ENCODE measurements around the gene SH3GL2. TPM values are rescaled to one million over a fixed set of nuclear protein-coding genes. Genes with fewer than 3 reads are reported as not detected.

The SH3GL2 gene
- total RNA-seq, 1 experiment from 2014 or later = 1.1 TPM

DNA sequence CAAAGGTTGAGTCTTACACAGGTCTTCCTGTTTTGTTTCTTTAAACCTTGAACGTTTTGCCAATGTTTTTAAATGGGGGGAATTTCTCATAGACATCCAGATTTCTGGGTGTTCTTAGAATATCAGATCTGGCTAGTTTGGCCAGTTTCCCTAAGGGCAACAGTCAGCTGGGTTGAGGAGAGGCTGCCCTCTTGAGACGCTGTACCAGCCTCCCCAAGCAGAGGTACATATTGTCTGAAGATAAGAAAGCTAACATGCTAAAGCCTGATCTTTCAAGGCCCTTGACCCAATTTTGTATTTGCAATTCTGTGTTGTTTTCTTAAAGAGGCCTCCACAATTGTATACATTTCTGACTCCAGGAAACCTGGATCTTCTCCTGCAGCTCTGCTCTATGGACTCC is 21.9 kb upstream of the SH3GL2 start:
- no peak for TF ChIP-seq CTCF (IDR thresholded peaks at IDR 0.05; ENCODE audit: unreplicated experiment)
- no peaks in the 10 kb centered on the region for H3K9me3 Mint-ChIP-seq (ENCODE audit: low read depth, unreplicated experiment)
- CTCF ChIA-PET = interaction anchor here (0.6 kb wide), 1 partner anchor 1219 kb away, joined by 7 read pairs; no protein-coding TSS in a partner anchor
- no peaks in the 10 kb centered on the region for H3K4me1 Mint-ChIP-seq (ENCODE audit: low read depth, unreplicated experiment)
- no peak overlapping the region for H3K27ac Mint-ChIP-seq (ENCODE audit: unreplicated experiment)
- no peak overlapping the region for H3K4me3 Mint-ChIP-seq (ENCODE audit: low read depth, unreplicated experiment)
- no TSS peak for BruUV-seq (replicated peaks)
- H3K36me3 Mint-ChIP-seq (ENCODE audit: insufficient read depth, unreplicated experiment) = no peaks in the 10 kb centered on the region
- no peaks in the 10 kb centered on the region for H3K27me3 Mint-ChIP-seq (ENCODE audit: unreplicated experiment)
- DNase-seq = no peak
- intact Hi-C loops (cut with micrococcal nuclease; ENCODE audit: unreplicated experiment) = no loop called here

- TF ChIP-seq CTCF (IDR thresholded peaks at IDR 0.05; ENCODE audit: unreplicated experiment) = no peak
- H3K27me3 Mint-ChIP-seq (ENCODE audit: unreplicated experiment) = peaks cover 49% of the 10 kb centered on the region
- intact Hi-C loops (cut with micrococcal nuclease; ENCODE audit: unreplicated experiment) = no loop called here
- H3K27ac Mint-ChIP-seq (ENCODE audit: unreplicated experiment) = no peak overlapping the region
- BruUV-seq (replicated peaks) = no TSS peak
- no peaks in the 10 kb centered on the region for H3K36me3 Mint-ChIP-seq (ENCODE audit: insufficient read depth, unreplicated experiment)
- H3K4me3 Mint-ChIP-seq (ENCODE audit: low read depth, unreplicated experiment) = no peak overlapping the region
- H3K9me3 Mint-ChIP-seq (ENCODE audit: low read depth, unreplicated experiment) = no peaks in the 10 kb centered on the region
- DNase-seq = no peak
- CTCF ChIA-PET = no interaction called here
- H3K4me1 Mint-ChIP-seq (ENCODE audit: low read depth, unreplicated experiment) = no peaks in the 10 kb centered on the region
Observed at GRCh38 chr9:17571825-17572224, 7.0 kb upstream of the SH3GL2 start.

GRCh38 chr9:17574342-17574741 is 4.5 kb upstream of the SH3GL2 start:
- Mint-ChIP-seq H3K27me3 (ENCODE audit: unreplicated experiment) (peaks cover 63% of the 10 kb centered on the region), H3K36me3 (ENCODE audit: insufficient read depth, unreplicated experiment) (peaks cover under 1% of the 10 kb centered on the region)
- CTCF ChIA-PET = no interaction called here

GRCh38 chr9:17578577-17578910 is 322 bp upstream of the SH3GL2 start:
- peaks cover 6% of the 10 kb centered on the region for H3K36me3 Mint-ChIP-seq (ENCODE audit: insufficient read depth, unreplicated experiment)
- TF ChIP-seq CTCF (IDR thresholded peaks at IDR 0.05; ENCODE audit: unreplicated experiment) = no peak
- no peaks in the 10 kb centered on the region for H3K4me1 Mint-ChIP-seq (ENCODE audit: low read depth, unreplicated experiment)
- CTCF ChIA-PET = no interaction called here
- no TSS peak for BruUV-seq (replicated peaks)
- H3K27ac Mint-ChIP-seq (ENCODE audit: unreplicated experiment) = no peak overlapping the region
- peaks cover 57% of the 10 kb centered on the region for H3K27me3 Mint-ChIP-seq (ENCODE audit: unreplicated experiment)
- intact Hi-C loops (cut with micrococcal nuclease; ENCODE audit: unreplicated experiment) = no loop called here
- DNase-seq = no peak
- no peaks in the 10 kb centered on the region for H3K9me3 Mint-ChIP-seq (ENCODE audit: low read depth, unreplicated experiment)
- peak overlapping the region; percentile 77 for H3K4me3 Mint-ChIP-seq (ENCODE audit: low read depth, unreplicated experiment)

More at GRCh38 chr9:17574342-17574741, 4.5 kb upstream of the SH3GL2 start:
- Mint-ChIP-seq H3K27ac (ENCODE audit: unreplicated experiment) (no peak overlapping the region), H3K4me3 (ENCODE audit: low read depth, unreplicated experiment) (no peak overlapping the region), H3K9me3 (ENCODE audit: low read depth, unreplicated experiment) (no peaks in the 10 kb centered on the region), H3K4me1 (ENCODE audit: low read depth, unreplicated experiment) (no peaks in the 10 kb centered on the region)
- DNase-seq = no peak
- intact Hi-C loops (cut with micrococcal nuclease; ENCODE audit: unreplicated experiment) = no loop called here
- no peak for TF ChIP-seq CTCF (IDR thresholded peaks at IDR 0.05; ENCODE audit: unreplicated experiment)
- BruUV-seq (replicated peaks) = no TSS peak
